GM18858 (cell line): ENCODE data around the gene ZNF670.

Experiments used
- ATAC-seq: cut with Tn5 transposase; IDR thresholded peaks from one replicate; pipeline ENCODE4 v1.9.1; 2021; ENCODE audit not compliant: unreplicated experiment

The ZNF670 gene

DNA sequence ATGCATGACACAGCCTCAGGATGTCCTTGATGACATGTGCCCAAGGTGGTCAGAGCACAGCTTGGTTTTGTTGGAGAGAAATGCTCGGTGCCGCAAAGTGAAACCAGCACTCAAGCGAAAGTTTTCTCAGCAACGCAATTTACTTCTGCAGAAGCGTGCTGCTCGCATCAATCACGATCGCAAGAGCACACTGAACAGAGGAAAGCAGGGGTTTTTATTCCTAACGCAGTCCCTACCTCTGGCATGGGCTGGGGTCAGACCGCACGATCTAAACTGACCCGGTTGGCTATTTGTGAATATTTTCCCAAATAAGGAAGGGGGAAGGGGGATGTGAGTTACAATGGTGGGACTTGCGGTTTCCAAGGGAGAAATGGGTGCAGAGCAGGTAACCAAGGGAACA lies 26.4 kb upstream of the ZNF670 start:
- no peak for ATAC-seq

DNA sequence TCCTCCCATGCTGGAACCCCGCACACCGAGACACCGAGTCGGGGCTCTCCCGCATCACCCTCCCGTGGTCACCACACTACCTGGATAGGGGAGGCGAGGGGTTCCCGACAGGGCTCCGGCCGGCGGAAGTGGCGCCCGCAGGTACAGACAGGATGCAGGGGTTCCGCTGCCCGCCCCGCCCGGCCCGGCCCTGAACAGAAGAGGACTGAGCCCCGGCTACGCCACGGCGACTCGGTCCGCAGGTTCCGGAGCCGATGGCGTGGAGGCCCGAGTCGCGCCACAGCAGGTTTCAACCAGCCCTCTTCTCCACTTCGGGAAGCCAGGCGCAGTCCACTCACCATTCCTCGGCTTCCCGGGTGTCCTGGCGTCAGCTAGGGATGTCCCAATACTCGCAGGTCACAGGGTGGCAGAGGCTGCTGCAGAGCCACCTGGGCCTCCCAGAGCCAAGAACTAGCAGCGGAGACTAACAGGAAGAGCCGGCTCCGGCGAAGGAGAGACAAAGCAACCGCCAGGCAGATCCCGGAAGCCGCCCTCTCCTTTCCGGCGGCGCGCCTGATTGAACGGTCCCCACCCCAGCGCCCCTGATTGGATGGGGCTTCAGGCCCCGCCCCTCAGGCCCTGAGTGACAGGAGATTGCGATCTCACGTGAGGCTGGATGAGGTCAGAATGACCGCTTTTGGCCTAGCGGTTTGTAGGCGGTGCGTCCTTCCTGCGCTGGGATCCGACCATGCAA lies 25.4 kb upstream of the ZNF670 start, which contains the start of gene ZNF669:
Gene ZNF669 (minus strand): TSS at position 498 of the 733 bp plus-strand sequence. CDS start 157 bp downstream, at position 341.
- ATAC-seq = peak; percentile 98

DNA sequence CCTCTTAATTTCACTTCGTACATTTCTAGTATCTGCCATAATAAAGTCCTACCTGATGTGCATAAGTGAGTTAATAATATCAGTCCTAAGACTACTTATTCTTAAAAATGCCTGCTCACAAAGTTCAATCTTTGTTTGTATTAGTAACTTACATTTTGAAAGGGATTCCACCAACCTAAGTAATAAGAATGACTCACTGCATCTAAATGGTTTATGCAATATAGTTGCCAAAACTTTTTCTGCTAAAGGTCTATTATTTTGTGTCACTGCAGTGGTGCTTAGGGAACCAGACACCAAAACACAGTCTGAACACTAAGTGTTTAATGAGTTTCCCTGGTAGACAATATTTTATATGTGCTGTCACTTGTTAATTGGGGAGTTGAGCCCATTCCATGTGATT lies 23.8 kb upstream of the ZNF670 start:
- ATAC-seq = no peak

DNA sequence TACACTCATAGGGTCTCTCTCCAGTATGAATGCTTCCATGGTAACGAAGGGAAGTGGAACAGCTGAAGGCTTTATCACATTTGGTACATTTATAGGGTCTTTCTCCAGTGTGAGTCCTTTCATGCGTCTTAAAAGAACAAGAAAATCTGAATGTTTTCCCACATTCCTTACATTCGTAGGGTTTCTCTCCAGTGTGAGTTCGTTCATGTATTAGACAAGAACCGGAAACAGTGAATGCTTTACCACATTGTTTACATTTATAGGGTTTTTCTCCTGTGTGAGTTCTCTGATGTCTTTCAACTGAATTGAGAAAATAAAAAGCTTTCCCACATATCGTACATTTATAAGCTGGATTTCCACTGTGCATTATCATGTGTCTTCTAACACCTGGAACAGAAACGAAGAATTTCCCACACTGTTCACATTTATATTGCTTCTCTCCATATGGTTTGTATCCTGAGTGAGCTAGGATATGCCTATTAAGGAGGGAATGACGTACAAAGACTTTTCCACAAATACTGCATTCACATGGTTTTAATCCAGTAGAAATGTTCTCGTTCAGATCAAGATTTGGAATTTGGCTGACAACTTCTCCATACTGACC lies 22.2 kb upstream of the ZNF670 start:
- no peak for ATAC-seq

DNA sequence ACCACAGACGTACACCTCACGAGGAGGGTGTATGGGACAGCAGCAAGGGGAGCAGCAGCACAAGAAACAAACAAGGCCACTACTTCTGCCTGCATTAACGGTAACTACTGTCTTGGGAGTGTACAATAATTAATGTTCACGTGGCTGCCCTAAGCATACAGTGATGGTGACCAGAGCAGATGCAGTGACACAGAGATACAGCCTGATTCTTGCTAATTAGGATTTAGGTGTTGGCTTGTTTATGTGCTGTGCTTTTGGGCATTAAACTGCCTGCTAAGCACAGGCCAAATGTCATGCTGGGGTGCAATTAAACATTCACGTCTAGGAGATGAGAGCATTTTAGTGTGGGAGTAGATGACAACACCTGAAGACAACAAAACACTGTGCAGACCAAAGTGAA lies 18.3 kb upstream of the ZNF670 start:
- ATAC-seq = no peak

DNA sequence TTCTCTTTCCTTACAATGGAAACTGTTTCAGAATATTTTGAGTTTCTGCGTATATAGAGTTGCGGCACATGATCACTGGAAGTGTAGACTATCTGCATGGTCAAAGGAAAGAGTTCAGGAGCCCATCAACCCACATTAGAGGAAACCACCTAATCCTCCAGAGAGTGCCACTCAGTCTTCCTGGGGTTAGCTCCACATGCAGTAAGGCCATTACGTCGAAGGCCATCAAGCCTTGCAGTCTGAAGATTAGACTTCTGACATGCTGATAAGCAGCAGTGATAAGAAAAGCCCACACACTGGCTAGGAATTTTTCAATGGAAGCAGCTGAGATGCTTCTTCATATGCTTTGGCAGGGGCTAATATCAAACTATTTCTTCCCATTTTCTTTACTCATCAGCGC lies 17.9 kb upstream of the ZNF670 start:
- ATAC-seq = no peak

DNA sequence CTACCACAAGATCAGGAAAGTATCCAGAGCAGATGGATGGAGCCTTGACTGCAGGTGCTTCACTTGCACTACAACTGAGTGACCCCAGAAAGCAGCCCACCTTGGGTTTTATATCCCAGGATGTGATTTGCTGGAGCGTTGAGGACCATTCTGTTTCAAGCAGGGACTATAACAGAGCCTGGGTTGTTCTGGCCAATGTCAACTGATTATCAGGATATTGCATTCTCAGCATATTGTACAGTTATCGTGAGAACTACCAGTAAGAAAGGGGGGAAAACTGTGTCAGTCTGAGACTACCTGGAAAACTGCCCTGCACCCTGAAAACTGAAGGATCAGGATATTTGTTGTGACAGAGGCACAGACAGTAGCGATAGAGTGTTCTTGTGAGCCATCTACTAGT lies 17.5 kb upstream of the ZNF670 start:
- no peak for ATAC-seq

DNA sequence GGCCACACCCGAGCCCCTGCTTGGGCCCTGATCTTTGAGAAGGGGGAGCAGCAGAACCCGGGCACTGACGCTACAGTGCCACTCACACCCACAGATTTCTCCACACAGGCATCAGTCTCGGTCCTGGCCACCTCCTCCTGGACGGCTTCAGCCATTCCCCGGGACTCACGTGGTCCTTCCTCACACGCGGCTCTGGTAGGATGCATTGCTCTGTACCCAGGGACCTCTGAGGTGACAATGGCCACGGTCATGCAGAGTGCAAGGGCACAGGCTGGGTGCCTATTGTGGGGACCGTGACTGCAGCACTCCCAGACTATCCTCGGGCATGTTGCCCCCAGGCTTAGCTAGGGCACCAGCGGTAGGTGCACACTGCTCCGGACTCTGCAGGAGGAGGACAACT lies 11.8 kb upstream of the ZNF670 start:
- ATAC-seq = no peak

DNA sequence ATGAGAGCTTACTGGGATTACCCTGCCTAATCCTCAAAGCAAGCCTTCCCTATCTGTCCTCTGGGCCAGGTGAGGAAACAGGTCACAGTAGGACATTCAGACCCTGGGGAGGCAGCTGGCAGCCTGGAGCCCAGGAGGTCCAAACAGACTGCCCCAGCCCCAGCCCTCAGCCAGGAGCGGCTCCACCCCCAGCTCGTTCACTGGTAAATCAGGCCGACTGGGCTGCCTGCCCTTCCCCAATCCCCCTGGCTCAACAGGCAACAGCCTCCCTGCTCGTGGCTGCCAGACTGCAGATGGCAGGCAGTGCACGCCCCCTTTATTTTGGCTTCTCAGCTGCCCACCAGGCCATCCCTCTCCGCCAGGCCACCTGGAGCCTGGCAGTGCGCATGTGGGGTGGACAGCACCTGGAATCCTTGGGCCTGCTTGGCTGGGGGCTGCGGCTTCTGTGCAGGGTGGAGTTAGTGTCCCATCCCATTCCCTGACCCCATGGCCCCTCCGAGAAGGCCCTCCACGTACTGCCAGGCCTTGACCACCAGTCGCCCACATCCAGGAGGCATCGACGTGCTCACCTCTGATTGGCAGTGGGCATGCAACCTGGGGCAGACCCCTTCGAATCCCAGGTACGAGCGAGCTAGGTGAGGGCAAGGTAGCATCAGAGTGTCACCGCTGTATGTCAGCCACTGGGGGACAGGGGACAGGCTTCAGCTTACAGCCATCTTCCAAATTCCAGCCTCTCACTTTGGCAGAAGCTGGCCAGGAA lies 11.2 kb upstream of the ZNF670 start:
- ATAC-seq = no peak

DNA sequence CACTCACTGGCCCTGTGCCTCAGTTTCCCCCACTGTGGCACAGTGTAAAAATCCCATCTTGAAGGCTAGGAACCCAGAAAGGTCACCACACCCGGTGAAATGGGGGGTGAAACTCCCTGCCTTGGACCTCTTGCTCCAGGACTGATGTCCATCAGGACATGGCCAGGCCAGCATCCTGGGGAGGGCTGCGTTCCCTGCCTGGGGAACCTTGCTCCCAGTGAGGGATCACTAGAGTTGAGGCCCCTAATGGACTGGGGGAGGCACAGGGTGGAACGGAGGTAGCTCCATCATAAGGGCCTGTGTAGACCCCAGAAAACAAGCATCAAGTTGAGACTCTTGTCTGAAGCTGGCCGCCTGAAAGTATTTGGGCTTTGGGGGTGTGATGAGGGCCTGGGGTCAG lies 10.4 kb upstream of the ZNF670 start:
- no peak for ATAC-seq

DNA sequence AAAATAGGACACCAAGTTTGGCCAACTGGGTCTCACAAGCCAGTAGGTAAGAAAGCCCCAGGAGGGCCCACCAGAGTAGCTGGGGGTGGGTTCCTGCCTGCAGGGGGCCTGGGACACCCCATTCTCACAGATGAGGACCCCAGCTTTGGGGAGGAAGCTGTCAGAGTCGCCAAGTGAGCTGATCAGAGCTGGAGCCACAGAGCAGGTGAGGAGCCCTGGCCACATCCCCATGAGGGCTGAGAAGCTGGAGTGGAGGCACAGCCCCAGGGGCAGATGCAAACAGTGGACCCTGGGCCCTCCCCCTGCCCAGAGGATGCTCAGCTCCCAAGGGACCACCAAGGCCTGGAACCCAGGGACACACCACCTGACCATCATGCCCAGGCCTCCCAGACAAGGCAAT lies 8.6 kb upstream of the ZNF670 start:
- no peak for ATAC-seq

DNA sequence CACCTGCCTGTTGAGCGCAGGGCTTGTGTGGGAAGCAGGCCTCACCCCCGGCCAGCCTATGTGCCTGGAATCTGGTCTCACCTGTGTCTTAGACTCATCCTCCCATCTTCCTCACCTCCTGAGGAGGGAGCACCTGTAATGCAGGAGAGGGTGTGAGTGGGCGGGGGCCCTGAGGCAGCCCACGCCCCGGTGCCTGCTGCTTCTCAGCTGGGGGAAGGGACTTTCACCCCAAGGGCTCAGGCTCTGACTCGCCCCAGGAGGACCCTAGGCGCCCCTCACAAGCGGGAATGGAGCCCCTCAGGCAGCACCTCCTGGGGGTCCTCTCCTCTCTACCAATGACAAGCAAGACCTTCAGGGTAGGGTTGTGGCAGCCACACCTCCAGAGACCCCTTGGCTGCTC lies 6.7 kb upstream of the ZNF670 start:
- no peak for ATAC-seq

DNA sequence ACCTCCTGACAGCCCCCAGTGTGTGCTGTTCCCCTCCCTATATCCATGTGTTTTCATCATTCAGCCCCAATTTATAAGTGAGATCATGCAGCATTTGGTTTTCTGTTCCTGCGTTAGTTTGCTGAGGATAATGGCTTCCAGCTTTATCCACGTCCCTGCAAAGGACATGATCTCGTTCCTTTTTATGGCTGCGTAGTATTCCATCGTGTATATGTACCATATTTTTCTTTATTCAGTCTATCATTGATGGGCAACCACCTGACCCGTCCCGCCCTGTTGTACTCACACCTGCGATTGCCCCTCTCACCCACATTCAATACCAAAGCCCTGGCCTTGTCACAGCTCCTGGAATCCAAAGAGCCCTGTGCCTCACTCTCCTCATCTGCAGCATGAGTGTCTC lies 6.2 kb upstream of the ZNF670 start:
- no peak for ATAC-seq

DNA sequence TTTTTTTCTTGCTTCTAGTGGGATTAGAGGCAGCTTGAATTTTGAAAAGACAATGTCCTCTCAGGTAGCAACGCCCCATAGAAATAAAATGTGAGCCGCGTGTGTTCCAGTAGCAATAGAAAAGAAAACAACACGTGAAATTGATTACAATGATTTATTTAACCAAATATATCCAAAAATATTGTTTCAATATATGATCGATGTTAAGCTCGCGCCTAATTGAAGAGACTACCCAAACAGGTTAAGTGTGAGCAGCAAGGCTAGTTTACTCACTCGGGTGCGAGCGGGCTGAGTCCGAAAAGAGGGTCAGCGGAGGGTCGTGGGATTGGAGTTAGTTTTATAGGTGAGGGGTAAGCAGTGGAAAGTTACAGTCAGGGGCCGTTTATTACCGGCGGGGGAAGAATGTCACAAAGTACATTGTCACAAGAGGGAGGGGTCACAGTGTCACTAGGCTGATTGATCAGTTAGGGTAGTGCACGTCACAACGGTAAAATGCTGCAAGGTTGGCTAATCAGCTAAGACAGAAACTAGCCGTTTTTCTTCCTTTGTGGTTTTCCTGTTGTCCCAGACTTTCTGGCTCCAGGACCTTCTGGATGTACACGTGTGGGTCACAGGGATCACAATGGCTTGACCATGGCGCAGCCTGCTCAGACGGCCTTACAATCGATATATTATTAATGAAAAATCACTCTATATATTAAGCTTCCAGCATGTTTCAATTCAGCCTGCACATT lies 697 bp upstream of the ZNF670 start:
- ATAC-seq = no peak

DNA sequence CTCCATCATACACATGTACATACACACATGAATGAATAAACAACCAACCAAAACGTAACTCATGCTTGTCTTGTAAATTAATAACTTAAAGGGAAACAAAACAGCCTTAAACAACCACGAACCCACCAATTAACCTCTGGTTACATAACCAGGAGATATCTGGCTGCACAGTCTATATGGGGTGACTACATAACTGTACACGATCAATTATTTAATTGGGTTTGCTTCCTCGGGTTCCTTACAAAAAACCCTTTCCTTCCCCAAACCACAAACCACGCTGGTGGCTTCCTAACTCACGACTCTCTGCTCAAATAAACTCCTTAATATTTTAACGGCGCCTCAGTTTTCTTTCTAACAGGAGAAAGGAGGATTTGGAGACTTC lies 744 bp downstream of the ZNF670 start:
- ATAC-seq = no peak

DNA sequence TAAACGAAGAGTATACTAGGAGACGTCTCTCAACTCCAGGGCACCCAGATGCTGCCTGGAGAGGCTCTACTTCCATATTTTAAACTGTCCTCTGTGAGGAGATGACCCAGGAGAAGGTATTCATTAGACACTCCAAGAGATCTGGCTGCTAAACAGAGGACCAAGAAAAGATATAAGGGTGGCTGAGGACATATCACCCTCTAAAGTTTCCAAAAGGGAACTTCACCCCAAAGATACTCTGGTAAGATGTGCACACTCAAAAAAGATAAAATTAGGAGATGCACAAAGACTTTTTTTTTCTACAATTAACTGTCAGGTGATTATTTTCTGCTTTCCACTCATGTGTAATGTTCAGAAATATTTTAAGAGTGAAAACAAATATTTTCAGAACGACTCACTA lies 1.4 kb downstream of the ZNF670 start:
- no peak for ATAC-seq

DNA sequence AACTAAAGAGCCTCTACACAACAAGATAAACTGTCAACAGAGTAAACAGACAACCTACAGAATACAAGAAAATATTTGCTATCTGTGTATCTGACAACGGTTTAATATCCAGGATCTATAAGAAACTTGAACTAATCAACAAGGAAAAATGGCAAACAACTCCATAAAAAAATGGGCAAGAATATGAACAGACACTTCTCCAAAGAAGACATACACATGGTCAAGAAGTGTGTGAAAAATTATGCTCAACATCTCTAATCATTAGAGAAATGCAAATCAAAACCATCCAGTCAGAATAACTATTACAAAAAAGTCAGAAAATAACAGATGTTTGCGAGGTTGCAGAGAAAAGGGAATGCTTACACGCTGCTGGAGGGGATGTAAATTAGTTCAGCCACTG lies 8.0 kb downstream of the ZNF670 start:
- no peak for ATAC-seq

DNA sequence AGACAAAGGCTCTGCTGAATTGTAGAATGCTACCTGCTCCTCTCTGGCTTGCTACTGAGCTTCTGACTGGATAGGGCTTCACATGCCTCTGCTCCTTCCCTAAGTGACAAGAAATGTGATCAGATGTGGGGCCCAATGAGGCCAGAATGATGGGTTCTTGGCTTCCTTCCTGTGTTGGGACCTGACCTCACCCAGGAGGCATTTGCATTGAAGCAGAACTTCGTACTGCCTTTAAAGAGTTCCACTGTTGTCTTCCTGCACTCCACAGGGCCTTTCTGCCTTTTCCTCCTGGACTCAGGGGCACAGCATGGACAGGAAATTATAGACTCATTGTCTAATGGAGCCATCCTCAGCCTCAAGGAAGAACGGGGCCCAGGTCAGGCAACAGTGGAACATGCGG lies 14.3 kb downstream of the ZNF670 start:
- no peak for ATAC-seq

DNA sequence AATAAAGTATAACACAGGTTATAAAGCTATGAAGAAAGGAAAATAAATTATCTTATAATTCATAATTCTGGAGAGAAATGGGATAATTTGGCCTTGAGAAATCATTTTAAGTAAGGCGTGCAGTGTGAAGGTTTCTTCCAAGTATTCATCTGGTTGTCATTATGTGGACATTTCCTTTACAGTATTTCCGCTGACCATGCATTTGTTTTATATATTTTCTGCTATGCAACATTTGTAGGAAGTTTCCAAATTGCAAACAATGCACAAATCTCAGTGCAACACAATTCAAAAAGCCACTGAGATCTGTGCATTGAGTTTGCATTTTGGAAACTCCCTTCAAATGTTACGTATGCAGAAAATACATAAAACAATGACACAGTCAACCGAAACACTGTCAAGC lies 17.8 kb downstream of the ZNF670 start:
- ATAC-seq = no peak

DNA sequence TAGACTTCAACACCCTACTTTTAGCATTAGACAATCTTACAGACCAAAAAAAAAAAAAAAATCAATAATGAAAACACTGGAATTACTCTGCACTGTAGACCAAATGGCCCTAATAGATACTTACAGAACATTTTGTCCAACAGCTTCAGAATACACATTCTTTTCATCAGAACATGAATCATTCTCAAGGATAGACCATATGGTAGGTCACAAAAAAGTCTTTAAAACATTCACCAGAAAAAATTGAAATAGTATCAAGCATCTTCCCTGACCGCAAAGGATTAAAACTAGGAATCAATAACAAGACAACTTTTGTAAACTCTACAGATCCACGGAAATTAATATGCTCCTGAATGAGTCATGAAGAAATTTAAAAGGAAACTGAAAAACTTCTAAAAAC lies 22.5 kb downstream of the ZNF670 start:
- ATAC-seq = no peak

DNA sequence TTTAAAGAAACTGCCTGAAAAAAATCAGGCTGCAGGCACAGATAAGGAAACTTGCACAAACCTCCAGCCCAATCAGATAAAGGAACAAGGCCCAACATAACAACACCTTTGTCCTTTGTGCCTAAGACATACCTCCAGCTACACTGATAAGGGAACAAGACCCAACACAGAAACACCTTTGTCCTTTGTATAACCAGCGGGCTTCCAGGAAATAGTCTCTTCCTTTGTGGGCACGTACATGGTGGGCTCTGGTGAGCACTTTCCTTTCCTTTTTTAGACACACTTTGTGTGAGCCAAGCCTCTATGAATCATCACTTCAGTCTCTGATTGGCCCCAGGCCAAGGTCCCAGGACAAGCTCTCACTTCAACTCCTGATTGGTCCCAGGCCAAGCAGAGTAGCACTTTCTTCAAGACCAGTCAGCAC lies 23.6 kb downstream of the ZNF670 start:
- no peak for ATAC-seq

DNA sequence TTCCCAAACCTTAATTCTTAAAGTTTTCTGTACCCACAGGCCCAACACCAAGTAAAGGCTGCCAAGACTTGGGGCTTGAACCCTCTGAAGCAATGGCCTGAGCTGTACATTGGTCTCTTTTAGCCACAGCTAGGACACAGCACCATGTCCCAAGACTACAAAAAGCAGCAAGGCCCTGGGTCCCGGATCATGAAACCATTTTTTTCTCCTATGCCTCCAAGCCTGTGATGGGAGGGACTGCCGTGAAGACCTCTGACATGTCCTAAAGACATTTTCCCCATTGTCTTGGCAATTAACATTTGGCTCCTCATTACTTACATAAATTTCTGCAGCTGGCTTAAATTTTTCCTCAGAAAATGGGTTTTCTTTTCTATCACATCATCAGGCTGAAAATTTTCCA lies 30.9 kb downstream of the ZNF670 start:
- ATAC-seq = no peak
